Lower leg skin (tissue), 4 donors: Measurements from ENCODE around the gene B3GNT4. TPM values are rescaled to one million over a fixed set of nuclear protein-coding genes. Genes with fewer than 3 reads are reported as not detected.

Experiments used
- DNase-seq, 2 donors: peaks; one replicate each; pipeline ENCODE4 v3.0.0-alpha.2; 2019; ENCODE audit warnings: low spot score in 2 of 2
- H3K4me3 ChIP-seq: fragments of 200-600 bp; sonication (generic); 2 replicates; pipeline ENCODE4 v1.5.1; 2017; ENCODE audit warnings: mild to moderate bottlenecking, low read depth; ENCODE audit not compliant: poor library complexity, severe bottlenecking
- CTCF ChIP-seq, 3 donors: fragments of 450-650 bp; IDR thresholded peaks; one replicate each; pipeline ENCODE4 v1.5.1; 2016; ENCODE audit warnings: antibody characterized with exemption in 3 of 3, mild to moderate bottlenecking in 3 of 3, moderate library complexity in 2 of 3
- POLR2A ChIP-seq, 2 donors: fragments of 450-650 bp; IDR thresholded peaks; one replicate each; pipeline ENCODE4 v1.6.1; 2016 to 2017; ENCODE audit warnings: antibody characterized with exemption in 2 of 2, mild to moderate bottlenecking in 1 of 2, moderate library complexity in 1 of 2
- WGBS, 2 donors: methylation state at CpG; one replicate each; pipeline ENCODE4 v1.1.5; 2018; 5-methylcytosine and 5-hydroxymethylcytosine counted together
- intact Hi-C: fragments of 100-400 bp; cut with DNase I; formaldehyde crosslinking; loops from one replicate; pipeline ENCODE4 v1.15.0; 2023; ENCODE audit warnings: low total_unique reads
- total RNA-seq, 4 donors: library from RNA; depleted of rRNA; stranded (reverse); fragments of >200 nt; gene quantifications; one replicate each; pipeline ENCODE4 v1.1.0, GENCODE V29; 2016

B3GNT4 gene
- total RNA-seq, 4 donors from 2014 or later, result 7.4 to 14.9 (median 8.1) TPM

DNA sequence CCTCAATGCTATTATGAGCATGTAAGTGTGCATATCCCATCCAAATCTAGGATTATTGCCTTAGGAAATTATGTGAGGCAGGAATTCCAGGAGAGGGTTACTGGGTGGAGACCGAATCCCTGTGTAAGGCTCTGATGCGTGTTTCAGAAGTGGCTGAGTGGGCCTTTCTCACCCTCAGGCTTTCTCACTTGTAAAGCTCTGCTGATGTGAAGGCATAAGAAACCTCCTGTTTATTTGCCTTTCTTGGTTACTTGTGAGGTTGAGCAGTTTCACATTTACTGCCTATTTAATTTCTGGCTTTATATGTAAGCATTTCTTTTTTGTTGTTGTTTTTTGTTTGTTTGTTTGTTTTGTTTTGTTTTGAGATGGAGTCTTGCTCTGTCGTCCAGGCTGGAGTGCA, 40.5 kb upstream of the B3GNT4 start:
- intact Hi-C loops, result no loop called here
- DNase-seq, result no peak
- TF ChIP-seq POLR2A (IDR thresholded peaks at IDR 0.05) (no peak), CTCF (IDR thresholded peaks at IDR 0.05) (no peak)
- H3K4me3 ChIP-seq, result no peak overlapping the region
- 69 to 83% methylated on average over 3 of the region's 3 CpGs for WGBS, 2 donors

- no peak for TF ChIP-seq POLR2A (IDR thresholded peaks at IDR 0.05)
- no peak for TF ChIP-seq CTCF (IDR thresholded peaks at IDR 0.05)
- intact Hi-C loops, result no loop called here
- no peak overlapping the region for H3K4me3 ChIP-seq
- WGBS, 2 donors, result 80 to 82% methylated on average over 22 of the region's 22 CpGs
- no peak for DNase-seq
Observed at GRCh38 chr12:122166422-122167349, 36.8 kb upstream of the B3GNT4 start.

GRCh38 chr12:122167356-122167925, 36.1 kb upstream of the B3GNT4 start:
- no peak for TF ChIP-seq POLR2A (IDR thresholded peaks at IDR 0.05)
- TF ChIP-seq CTCF (IDR thresholded peaks at IDR 0.05), result no peak
- no peak overlapping the region for H3K4me3 ChIP-seq
- WGBS, 2 donors, result 81 to 84% methylated on average over 10 of the region's 10 CpGs
- intact Hi-C loops, result no loop called here
- DNase-seq, result no peak

GRCh38 chr12:122168492-122168891, 35.0 kb upstream of the B3GNT4 start:
- intact Hi-C loops, result no loop called here
- no peak overlapping the region for H3K4me3 ChIP-seq
- DNase-seq, result no peak
- TF ChIP-seq CTCF (IDR thresholded peaks at IDR 0.05), result no peak
- TF ChIP-seq POLR2A (IDR thresholded peaks at IDR 0.05), result no peak
- WGBS, 2 donors, result 92 to 93% methylated on average over 3 of the region's 3 CpGs

DNA sequence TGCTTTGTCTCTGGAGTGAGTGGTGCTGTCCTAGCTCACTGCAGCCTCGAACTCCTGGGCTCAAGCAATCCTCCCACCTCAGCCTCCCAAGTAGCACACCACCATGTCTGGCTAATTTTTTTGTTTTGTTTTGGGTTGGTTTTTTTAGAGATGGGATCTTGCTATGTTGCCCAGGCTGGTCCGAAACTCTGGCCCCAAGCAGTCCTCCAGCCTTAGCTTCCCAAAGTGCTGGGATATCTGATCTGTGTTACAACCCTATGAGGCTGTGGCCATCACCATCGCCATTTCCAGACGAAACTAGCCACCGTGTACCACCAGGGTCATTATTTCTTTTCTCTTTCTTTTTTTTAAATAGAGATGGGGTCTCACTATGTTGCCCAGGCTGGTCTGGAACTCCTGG, 32.1 kb upstream of the B3GNT4 start:
- H3K4me3 ChIP-seq, result no peak overlapping the region
- TF ChIP-seq CTCF (IDR thresholded peaks at IDR 0.05) (no peak), POLR2A (IDR thresholded peaks at IDR 0.05) (no peak)
- 94% methylated on average over 5 of the region's 5 CpGs for WGBS, 2 donors
- no peak for DNase-seq
- intact Hi-C loops, result no loop called here
